Endodermal cell (in vitro differentiated cells): ENCODE measurements around the gene RPLP2. TPM values are rescaled to one million over a fixed set of nuclear protein-coding genes. Genes with fewer than 3 reads are reported as not detected.
A peak's percentile ranks its signal among the peaks of the same experiment; 100 is the strongest.

Experiments used
- DNase-seq: peaks from one replicate; pipeline ENCODE4 v3.0.0-alpha.2; 2017
- H3K27ac ChIP-seq: 2 replicates; pipeline ENCODE4 v1.5.1; 2013; ENCODE audit warnings: mild to moderate bottlenecking, low read depth, low read length, moderate library complexity
- H3K27me3 ChIP-seq: 2 replicates; pipeline ENCODE4 v1.6.1; 2013; ENCODE audit warnings: mild to moderate bottlenecking, low read length, moderate library complexity; ENCODE audit not compliant: insufficient read depth, control insufficient read depth, poor library complexity, severe bottlenecking
- H3K36me3 ChIP-seq: 2 replicates; pipeline ENCODE4 v1.7.0; 2013; ENCODE audit warnings: mild to moderate bottlenecking, low read length, moderate library complexity; ENCODE audit not compliant: control insufficient read depth, insufficient read depth
- H3K4me1 ChIP-seq: one replicate; pipeline ENCODE4 v1.7.0; 2013; ENCODE audit warnings: low read length; ENCODE audit not compliant: control insufficient read depth, insufficient read depth
- H3K4me3 ChIP-seq: 2 replicates; pipeline ENCODE4 v1.5.1; 2013; ENCODE audit warnings: mild to moderate bottlenecking, low read length, moderate library complexity
- H3K9ac ChIP-seq: 2 replicates; pipeline ENCODE4 v1.6.1; 2013; ENCODE audit warnings: mild to moderate bottlenecking, low read length, moderate library complexity; ENCODE audit not compliant: poor library complexity, severe bottlenecking; ENCODE audit errors: extremely low read depth
- H3K9me3 ChIP-seq: 2 replicates; pipeline ENCODE4 v1.6.1; 2013; ENCODE audit warnings: mild to moderate bottlenecking, low read length, moderate library complexity; ENCODE audit not compliant: control insufficient read depth
- H3K27ac Mint-ChIP-seq: 2 replicates; pipeline ENCODE4 v1.8.0; 2020; ENCODE audit warnings: mixed read lengths
- H3K27me3 Mint-ChIP-seq: 2 replicates; pipeline ENCODE4 v1.8.0; 2021; ENCODE audit warnings: mild to moderate bottlenecking, mixed read lengths; ENCODE audit not compliant: insufficient read depth
- H3K36me3 Mint-ChIP-seq: 2 replicates; pipeline ENCODE4 v1.8.0; 2020; ENCODE audit warnings: low read depth, mixed read lengths
- H3K4me1 Mint-ChIP-seq: 2 replicates; pipeline ENCODE4 v1.8.0; 2020; ENCODE audit warnings: mixed read lengths
- H3K4me3 Mint-ChIP-seq: 2 replicates; pipeline ENCODE4 v1.8.0; 2020; ENCODE audit warnings: mild to moderate bottlenecking, moderate library complexity, mixed read lengths
- H3K9me3 Mint-ChIP-seq: 2 replicates; pipeline ENCODE4 v1.8.0; 2020; ENCODE audit warnings: mild to moderate bottlenecking, mixed read lengths
- CTCF ChIP-seq: fragments of 200-600 bp; sonication (generic); conservative IDR thresholded peaks from 2 replicates; pipeline ENCODE4 v1.5.0; 2021; ENCODE audit warnings: antibody characterized with exemption, mild to moderate bottlenecking
- WGBS, 2 experiments: methylation state at CpG; one replicate each; pipeline versions ENCODE4 v1.1.5 to v1.1.7; 2013; ENCODE audit warnings: missing lambda C conversion rate in 2 of 2, mixed read lengths in 1 of 2; ENCODE audit not compliant: insufficient coverage in 1 of 2, insufficient read length in 1 of 2; 5-methylcytosine and 5-hydroxymethylcytosine counted together
- total RNA-seq, 2 donors: library from RNA; stranded (reverse); fragmentation: NEBNext Ultra II Directional in 1 of 2; extraction: Animal tissue kit (Norgen Biotek cat#: 25700) in 1 of 2; gene quantifications; 2 replicates in 1 of 2; 3 replicates in 1 of 2; pipeline ENCODE4 v1.2.1, GENCODE V29; 2021

RPLP2 gene
- total RNA-seq, 2 donors from 2014 or later: 1,966 to 2,020 TPM

GRCh38 chr11:803467-803742 is 6.4 kb upstream of the RPLP2 start:
- Mint-ChIP-seq H3K4me3 (peak overlapping the region; percentile 63), H3K27ac (no peak overlapping the region), H3K27me3 (no peaks in the 10 kb centered on the region), H3K4me1 (no peaks in the 10 kb centered on the region), H3K9me3 (no peaks in the 10 kb centered on the region), H3K36me3 (peaks cover 6% of the 10 kb centered on the region)
- no peak for DNase-seq
- TF ChIP-seq CTCF: no peak
- Histone ChIP-seq H3K27me3 (no peaks in the 10 kb centered on the region), H3K4me1 (no peaks in the 10 kb centered on the region), H3K36me3 (peaks cover 5% of the 10 kb centered on the region), H3K9me3 (no peaks in the 10 kb centered on the region), H3K27ac (no peak overlapping the region), H3K4me3 (no peak overlapping the region), H3K9ac (no peak overlapping the region)
- 89 to 94% methylated on average over 4 of the region's 8 CpGs for WGBS, 2 experiments

DNA sequence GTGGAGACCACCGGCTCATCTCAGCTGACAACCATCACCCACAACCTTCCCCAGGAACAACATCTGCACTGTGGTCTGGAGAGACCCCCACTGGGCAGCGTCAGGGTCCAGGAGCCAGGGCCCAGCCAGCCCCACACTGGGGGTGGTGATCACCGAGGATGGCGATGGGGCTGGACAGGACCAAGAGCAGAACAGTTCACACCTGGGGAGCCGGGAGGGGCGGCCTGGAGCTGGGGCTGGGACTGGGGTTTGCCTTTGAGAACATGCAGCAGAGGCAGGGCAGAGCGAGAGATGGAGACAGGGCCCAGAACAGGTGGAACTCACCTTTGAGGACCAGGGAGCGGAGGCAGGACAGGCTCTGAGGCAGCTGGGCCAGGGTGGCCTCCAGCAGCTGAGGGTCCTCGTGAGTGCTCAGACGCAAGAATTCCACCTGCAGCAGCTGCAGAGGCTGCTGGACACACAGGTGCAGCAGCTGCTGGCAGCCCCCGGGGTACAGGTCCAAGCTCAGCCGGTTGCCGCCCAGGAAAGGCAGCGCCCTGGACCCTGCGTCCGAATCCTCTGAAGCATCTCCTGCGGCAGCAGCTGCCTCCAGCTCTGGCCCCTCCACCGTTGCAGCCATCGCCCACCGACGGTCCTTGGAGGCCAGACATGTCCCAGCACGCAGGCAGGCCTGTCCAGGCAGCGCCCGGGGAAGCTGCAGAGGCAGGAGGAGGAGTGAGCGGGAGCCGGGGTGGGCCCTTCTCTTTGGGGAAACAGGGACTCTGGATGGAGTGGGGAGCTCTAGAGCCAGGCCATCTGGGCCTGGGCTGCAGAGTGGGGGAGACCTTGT is 5.8 kb upstream of the RPLP2 start:
- Mint-ChIP-seq H3K27me3 (no peaks in the 10 kb centered on the region), H3K4me1 (peaks cover 5% of the 10 kb centered on the region), H3K27ac (no peak overlapping the region), H3K9me3 (no peaks in the 10 kb centered on the region), H3K36me3 (peaks cover 6% of the 10 kb centered on the region), H3K4me3 (peak overlapping the region; percentile 63)
- TF ChIP-seq CTCF: no peak
- Histone ChIP-seq H3K9ac (peak overlapping the region; percentile 34), H3K27me3 (no peaks in the 10 kb centered on the region), H3K27ac (no peak overlapping the region), H3K9me3 (no peaks in the 10 kb centered on the region), H3K4me3 (peak overlapping the region; percentile 84), H3K36me3 (peaks cover 5% of the 10 kb centered on the region), H3K4me1 (no peaks in the 10 kb centered on the region)
- peak; percentile 68 for DNase-seq
- WGBS, 2 experiments: 74 to 85% methylated on average over 16 to 26 of the region's 26 CpGs

- Histone ChIP-seq H3K27ac (no peak overlapping the region), H3K9me3 (no peaks in the 10 kb centered on the region), H3K4me1 (no peaks in the 10 kb centered on the region), H3K27me3 (no peaks in the 10 kb centered on the region), H3K9ac (peak overlapping the region; percentile 34), H3K4me3 (peak overlapping the region; percentile 84), H3K36me3 (peaks cover 5% of the 10 kb centered on the region)
- Mint-ChIP-seq H3K4me1 (peaks cover 6% of the 10 kb centered on the region), H3K27ac (no peak overlapping the region), H3K27me3 (no peaks in the 10 kb centered on the region), H3K9me3 (no peaks in the 10 kb centered on the region), H3K36me3 (peaks cover 6% of the 10 kb centered on the region), H3K4me3 (peak overlapping the region; percentile 63)
- 39 to 50% methylated on average over 7 to 18 of the region's 18 CpGs for WGBS, 2 experiments
- TF ChIP-seq CTCF: no peak
- DNase-seq: peak; percentile 66
Observed at GRCh38 chr11:804599-804964, 5.2 kb upstream of the RPLP2 start.
